ENCODE results near the gene PTPRH.

- TF ChIP-seq, protein P1, sequence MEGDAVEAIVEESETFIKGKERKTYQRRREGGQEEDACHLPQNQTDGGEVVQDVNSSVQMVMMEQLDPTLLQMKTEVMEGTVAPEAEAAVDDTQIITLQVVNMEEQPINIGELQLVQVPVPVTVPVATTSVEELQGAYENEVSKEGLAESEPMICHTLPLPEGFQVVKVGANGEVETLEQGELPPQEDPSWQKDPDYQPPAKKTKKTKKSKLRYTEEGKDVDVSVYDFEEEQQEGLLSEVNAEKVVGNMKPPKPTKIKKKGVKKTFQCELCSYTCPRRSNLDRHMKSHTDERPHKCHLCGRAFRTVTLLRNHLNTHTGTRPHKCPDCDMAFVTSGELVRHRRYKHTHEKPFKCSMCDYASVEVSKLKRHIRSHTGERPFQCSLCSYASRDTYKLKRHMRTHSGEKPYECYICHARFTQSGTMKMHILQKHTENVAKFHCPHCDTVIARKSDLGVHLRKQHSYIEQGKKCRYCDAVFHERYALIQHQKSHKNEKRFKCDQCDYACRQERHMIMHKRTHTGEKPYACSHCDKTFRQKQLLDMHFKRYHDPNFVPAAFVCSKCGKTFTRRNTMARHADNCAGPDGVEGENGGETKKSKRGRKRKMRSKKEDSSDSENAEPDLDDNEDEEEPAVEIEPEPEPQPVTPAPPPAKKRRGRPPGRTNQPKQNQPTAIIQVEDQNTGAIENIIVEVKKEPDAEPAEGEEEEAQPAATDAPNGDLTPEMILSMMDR (IDR thresholded peaks at IDR 0.05), result no peak
- TF ChIP-seq ZFX (IDR thresholded peaks at IDR 0.05; ENCODE audit: borderline replicate concordance), result no peak
These were observed 11.8 kb downstream of the PTPRH start for GRCh38 chr19:55197528-55197927.
